ENCODE data around the gene PLCL1.

PLCL1 gene

DNA sequence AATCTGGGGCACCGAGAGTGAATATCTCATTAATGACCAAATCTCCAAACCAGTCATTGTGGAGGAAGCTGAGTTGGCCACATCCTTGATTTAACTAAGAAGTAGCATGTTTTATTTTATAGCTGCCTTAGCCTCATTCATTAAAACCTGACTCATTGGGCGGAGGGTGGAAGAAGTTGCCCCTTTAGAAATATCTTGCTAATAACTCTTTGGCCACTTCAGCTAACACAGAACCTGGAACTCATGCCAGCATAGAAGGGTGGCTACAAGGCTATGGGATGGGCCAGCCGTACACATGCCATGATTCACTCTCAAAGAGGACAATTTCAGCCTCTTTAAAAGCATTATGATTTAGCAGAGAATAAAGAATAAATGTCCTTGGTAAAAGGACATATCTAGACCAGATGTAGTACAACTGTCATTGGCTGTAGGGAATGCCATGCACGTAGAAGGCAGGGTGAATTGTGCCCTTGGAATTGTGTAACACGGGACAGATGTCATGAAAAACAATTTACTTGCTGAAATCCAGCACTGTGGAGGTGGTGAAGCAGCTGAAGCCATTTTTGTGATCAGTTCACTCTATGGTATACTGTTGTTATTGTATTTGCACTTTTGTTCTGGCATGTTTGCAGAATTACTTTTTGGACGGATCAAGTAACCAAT is 330.0 kb downstream of the PLCL1 start:
- DNase-seq: no peak

DNA sequence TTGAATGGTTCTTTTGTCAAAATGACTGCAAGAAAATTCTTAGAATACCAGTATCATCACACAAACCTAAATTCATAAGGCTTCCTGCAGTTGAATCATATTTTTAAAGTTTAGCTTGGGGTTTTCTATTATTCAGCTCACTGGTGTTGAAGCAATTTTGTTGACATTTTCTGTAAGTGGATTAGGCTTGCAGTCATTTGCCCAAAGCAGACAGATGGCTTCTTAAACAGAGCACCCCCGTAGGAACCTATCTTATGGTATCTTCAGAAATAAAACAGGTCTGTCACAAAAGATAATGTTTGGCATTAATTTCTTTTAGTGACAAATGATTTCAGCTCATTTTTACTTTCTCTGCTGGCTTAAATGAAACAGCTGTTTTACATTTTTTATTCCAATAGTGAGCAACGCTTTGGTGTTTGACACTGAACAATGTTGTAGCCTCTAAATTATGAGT is 331.1 kb downstream of the PLCL1 start:
- DNase-seq: peak; percentile 18 to 79

DNA sequence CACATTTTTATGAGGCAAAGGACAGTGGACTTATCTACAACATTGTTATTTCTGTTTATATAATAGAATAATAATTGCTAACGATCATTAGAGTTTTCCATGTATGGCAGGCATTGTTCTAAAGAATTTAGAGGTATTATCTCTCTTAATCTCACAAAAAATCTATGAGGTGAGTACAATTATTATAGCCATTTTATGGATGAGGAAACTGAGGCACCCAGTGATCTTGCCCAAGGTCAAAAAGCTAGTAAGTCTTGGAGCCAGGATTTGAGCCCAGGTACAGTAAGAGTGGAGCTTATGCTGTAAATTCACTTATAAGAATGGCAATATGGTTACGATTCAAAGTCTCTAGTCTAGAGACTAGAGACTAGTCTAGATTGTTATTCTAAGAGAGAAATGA is 331.7 kb downstream of the PLCL1 start:
- DNase-seq: no peak

DNA sequence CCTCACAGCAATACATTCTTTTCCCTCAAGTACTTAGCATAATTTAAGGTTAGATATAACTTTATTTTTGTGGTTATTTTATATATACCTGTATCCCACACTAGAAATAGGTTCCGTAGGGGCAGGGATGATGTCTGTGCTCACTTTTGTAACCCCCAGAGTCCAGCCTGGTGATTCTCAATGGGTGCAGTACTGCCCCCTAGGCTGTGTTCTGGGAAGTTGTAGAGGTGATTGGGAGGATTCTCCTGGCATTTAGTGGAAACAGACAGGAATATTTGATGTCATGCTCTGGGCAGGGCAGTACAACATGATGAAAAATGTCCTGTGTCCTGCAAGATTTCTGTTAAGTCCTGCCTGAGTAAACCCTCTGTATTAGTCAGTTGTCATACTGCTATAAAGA is 333.3 kb downstream of the PLCL1 start:
- no peak for DNase-seq

DNA sequence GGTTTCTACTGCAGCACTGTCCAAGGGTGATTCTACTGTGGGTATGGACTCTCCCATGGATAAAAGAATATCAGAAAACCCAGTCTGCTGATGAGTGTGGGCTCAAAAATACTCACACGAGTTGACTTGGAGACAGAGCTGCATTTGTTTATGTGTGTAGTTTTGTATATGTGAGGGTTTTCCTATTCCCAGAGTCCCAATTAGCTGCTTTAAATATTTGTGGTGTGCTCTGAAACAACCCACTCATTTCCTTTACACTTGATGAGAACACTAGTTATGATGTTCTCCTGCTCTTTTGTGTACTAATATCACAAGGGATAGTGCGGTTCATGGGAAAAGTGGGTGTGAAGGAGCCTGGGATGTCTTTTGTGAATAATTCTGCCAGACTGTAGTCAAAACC is 337.3 kb downstream of the PLCL1 start:
- DNase-seq: no peak

DNA sequence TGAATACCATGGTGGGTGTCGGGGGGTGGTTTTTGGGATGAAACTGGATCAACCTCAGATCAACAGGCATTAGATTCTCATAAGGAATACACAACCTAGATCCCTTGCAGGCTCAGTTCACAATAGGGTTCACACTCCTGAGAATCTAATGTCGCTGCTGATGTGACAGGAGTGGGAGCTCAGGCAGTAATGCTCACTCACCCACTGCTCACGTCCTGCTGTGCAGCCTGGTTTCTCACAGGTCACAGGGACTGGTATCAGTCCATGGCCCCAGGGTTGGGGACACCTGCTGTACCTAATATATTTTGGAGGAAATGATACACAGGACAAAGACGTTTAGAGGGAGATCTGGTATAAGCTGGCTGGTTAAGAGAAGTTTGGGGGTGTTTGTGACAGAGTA is 338.8 kb downstream of the PLCL1 start:
- DNase-seq: no peak

DNA sequence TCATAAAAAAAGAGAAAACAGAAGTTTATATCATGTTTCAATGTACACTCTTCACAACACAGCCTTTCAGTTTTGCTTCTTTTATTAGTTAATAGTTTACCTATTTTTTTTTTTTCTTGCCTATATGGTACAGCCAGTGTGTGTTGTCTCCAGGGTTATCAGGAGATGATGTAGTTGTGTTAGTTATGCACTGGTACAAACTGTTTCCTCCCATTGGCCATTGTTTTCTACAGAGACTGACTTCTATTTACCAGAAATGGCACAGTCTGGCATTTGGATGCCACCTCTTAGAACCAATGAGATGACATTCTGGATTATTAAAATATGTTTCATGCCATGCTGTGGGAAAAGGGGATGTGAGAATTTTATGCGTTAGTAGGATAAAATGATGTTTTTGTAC is 339.4 kb downstream of the PLCL1 start:
- DNase-seq: no peak

DNA sequence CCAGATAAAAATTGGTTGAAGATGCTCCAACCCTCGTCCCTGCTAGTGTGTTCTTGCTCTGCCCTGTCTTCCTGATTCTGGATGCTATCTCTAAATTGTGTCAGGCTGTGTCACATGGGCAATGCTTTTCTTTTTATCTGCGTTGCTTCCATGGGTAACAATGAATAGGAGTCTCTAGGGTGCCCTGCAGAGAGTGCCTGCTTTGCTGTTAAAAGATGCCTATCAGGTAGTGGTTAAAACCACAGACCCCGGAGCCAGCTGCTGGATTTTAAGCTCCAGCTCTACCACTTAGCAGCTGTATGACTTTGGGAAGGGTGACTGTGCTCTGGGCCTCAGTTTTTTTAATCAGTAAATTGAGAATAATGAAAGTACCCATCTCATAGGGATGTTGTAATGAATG is 340.3 kb downstream of the PLCL1 start:
- no peak for DNase-seq

DNA sequence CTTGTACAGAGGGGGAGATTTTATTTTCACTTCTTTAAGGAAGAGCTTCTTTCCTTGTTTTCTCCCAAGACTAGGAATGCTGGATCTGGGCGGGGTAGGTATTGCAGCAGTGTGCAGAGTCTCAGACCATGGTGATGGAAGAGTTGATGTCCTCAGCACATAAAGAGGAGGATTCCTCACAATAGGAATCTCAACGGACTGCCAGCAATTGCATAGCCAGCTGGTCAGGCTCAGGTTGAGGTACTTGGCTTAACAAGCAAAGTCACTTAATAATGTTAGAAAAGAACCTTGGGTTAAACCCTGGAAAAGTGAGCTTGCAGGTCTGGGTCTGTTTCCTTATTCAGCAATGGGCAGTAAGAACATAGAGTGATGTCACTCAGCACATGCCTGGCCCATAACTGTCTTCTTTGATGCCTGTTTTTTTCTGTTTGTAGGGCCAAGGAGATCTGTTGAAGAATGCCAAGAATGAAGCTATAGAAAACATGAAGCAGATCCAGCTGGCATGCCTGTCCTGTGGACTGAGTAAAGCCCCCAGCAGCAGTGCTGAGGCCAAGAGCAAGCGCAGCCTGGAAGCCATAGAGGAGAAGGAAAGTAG is 342.1 kb downstream of the PLCL1 start:
- peak in 1 of 2 experiments; percentile 27 for DNase-seq

DNA sequence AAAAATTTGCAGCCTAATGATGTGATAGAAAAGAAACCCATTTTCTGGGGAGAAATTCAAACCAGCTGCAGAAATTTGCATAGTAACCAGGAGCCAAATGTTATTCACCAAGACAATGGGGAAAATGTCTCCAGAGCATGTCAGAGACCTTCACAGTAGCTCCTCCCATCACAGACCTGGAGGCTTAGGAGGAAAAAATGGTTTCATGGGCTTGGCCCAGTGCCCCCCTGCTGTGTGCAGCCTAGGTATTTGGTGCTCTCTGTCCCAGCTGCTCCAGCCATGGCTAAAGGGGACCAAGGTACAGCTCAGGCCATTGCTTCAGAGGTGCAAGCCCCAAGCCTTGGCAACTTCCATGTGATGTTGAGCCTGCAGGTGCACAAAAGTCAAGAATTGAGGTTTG is 352.9 kb downstream of the PLCL1 start:
- no peak for DNase-seq

DNA sequence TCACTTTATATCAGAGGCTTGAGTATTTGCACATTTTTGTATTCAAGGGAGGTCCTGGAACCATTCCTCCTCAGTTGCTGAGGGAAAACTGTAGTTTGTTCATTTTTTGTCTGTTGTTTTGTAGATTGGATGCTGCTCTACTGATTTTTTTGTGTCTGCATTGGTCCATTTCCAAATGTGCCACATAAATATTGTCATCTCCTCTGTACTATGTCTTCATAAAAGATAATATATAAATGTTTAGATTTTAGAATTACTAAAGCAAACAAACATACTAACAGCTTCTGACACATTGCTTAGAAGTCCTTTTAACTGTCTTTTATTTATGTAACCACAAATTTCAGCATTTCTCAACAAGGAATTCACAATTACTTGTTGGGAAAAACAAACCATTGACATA is 356.8 kb downstream of the PLCL1 start:
- no peak for DNase-seq

DNA sequence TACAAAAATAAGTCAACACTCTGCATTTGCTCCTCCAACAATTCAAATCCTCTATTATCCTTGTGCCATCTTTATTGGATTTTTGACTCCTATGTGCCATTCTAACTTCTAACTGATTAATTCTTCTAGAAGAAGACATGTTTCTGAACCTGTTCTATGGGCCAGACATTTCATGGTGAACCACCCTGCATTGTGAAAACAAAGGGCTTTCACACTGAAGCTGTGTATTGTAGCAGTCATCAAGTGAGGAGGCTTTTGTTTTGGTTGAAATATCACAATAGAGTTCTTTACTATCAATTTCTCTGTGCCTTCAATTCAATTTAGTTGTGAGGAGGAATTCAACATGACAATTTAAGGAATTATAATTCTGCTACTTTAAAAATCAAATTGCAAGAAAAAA is 357.9 kb downstream of the PLCL1 start:
- DNase-seq: no peak

DNA sequence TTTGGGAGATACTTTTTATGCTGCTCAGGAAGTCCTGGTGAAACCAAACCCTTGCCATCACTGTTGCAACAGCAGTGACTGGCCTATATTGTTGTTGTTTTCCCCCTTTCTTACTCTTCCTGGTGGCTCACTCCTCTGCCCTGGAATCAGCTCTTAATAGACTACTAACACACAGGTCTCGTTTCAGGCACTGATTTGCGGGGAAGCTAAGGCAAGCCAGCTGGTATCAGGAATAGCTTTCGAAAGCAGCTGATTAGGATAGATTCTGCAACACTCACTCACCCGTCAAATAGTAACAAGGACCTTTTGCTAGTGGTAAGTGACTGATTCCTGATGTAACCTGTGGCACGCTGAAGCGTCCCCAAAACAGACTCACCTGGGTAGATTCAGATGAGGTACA is 360.4 kb downstream of the PLCL1 start:
- no peak for DNase-seq

DNA sequence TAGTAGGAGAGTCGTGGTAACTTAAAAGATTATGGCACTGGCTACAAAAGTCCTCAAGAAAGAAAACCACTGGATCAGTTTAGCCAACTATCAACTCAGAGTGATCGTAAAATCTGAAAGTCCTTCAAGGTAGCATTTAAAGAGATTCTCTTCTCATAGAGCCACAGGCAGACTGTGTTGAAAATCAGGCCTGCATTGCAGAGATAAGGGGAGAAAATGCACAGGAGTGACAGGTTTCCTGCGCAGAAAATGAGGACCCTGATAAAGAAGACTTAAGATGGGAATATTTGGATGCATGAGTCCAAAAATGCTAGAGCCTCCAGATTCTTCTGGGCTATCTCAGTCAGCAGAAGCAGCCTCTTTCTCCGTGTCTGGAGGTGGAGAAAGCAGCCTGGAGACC is 360.9 kb downstream of the PLCL1 start:
- no peak for DNase-seq

DNA sequence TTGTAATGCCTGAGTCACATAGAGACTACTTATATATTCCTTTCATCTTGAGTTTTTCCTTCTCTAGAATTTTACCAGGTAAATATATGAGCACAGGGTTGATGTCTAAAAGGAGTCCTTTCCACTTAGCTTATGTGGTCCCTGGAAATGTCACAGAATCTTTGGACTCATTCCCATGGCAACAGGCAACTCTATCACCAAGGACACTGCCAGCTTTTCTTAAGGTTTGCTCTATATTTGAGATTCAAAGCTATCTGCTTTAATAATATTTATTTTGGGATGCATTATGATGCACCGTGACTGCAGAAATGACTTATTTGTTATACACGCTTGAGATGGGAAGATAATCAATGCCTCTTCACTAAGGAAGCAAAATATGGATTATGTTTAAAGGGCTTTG is 363.0 kb downstream of the PLCL1 start:
- DNase-seq: no peak

DNA sequence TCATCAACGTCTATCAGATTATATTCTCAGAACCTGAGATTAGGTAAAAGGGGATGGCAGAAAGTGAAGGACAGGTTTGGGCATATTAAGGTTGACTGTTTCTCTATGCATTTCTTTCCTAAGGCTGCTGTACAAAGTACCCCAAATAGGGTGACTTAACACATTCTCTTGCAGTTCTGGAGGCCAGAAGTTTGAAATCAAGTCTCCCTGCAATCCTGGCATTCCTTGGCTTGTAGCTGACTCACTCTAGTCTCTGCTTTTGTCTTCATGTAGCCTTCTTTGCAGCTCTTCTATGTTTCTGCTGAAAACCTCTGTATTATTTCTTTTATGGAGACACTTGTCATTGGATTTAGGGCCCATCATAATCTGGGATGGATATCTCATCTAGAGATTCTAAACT is 364.3 kb downstream of the PLCL1 start:
- no peak for DNase-seq

DNA sequence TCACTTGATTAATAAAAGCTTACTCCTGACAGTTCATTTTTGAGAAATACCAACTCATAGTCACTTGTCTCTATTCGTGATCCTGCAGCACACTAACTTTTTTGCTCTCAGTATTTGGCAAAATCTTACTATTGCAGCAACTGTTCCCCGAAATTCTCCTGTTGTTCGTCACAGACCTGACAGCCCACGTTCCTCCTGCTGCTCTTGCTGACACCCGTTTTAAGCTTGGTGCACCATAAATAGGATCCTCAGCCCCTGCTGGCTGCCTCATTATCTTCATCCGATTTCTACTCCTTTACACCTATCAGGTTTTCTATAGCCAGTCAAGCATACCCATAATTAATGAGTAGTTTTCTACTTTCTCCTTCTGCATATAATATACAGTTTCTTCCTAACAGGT is 368.8 kb downstream of the PLCL1 start:
- no peak for DNase-seq

DNA sequence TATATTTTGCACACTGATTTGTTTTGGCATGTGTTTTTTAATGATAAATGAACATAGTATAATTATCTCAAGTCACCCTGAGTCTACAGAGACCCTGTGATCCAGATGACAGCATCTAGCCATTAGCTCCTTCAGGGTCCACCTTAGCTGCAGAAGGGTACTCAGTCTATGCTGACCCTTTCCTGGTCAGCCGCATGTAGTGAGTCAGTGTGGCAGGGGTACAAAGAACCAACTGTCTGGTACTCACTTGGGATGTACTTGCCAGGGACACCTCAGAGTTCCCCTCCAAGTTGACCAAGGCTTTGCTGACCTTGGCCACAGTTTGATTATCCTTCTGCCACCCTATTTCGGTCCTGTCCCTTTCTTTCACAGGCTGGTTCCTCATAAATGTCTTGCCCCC is 369.5 kb downstream of the PLCL1 start:
- no peak for DNase-seq

DNA sequence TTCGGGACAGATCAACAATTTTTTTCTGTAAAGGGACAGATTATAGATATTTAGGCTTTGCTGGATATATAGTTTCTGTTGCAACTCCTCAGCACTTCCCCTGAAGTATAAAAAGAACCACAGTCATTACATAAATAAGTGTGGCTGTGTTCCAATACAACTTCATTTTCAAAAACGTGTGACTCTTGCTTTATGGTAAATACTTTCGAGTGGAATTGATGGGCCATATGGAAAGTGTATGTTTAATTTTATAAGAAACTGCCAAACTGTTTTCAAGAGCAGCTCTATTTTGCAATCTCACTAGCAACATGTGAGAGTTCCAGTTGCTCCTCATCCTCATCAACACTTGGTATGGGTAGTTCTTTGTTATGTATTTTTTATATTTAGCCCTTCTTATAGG is 370.9 kb downstream of the PLCL1 start:
- DNase-seq: no peak

DNA sequence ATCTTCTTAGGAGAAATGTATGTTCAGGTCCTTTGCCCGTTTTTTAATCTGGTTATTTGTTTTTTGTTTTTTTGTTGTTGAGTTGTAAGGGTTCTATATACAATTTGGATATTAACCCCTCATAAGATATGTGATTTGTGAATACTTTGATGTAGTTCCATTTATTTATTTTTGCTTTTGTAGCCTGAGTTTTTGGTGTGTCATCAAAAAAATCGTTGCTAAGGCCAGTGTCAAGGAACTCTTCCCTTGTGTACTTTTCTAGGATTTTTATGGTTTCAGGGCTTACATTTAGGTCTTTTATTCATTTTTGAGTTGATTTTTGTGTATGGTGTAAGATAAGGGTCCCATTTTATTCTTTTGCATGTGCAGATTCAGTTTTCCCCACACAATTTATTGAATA is 372.6 kb downstream of the PLCL1 start:
- DNase-seq: no peak

DNA sequence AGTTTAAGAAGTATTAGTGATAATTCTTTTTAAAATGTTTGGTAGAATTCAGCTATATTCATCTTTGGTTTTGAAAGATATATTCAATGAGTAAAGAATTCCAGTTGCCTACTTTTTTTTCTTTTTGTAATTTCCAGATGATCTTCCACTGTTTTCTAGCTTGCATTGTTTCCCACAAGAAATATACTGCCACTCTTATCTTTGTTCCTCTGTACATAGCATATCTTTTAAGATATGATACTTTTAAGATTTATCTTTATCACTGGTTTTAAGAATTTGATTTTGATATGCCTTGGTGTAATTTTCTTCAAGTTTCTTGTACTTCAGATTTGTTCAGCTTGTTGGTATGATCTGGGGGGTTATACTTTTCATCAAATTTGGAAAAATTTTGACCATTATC is 374.4 kb downstream of the PLCL1 start:
- no peak for DNase-seq

DNA sequence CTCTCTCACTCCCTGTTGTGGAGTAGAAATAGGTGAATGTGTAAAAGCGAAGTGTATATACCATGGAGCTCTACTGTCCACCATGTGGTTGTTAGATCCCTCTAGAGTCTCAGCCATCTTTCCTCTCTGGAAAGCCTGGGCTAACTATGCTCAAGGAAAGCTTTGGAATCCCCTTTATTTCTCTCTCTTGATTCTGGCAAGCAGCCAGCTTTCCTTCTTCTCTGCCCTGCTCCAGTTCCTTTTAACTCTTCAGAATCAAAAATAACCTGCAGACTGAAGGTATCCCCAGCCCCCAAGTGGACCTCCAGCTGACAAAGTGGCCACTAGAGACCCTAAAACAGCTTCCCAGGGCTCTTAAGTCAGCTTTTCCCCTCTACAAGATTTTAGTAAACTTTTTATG is 381.9 kb downstream of the PLCL1 start:
- DNase-seq: no peak

DNA sequence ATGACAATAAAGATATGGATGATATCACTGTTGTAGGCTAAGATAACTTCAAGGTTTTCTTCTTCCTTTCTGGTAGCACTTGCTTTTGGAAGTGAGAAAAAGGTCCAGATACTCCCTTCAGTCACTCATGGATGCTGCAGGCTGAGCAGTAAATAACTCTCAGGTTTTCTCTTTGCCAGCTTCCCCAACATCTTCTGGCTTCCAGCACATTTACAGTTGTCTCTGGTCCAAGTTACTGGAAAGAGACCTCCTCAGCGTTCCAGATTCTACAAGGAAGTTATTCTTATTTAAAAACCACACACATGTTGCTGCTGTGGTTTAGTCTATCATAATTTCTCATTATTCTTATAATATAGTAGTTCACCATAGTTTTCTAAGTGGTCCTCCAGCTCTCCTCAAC is 383.4 kb downstream of the PLCL1 start:
- DNase-seq: no peak

DNA sequence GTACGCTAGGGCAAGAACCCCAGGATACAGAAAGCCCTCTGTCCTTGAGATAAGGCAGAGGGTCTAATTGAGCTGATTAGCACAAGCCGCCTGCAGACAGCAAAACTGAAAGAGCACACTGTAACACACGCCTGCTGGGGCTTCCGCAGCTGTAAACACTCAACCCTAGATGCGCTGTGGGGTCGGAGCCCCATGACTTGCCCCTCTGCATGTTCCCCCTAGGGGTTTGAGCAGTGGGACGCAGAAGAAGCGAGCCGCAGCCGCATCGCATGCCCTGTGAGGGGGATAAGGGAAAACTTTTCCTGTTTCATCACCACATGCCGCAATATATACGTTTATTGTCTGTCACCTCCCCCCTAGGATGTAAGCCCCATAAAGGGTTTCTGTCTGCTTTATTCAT is 384.6 kb downstream of the PLCL1 start:
- no peak for DNase-seq

DNA sequence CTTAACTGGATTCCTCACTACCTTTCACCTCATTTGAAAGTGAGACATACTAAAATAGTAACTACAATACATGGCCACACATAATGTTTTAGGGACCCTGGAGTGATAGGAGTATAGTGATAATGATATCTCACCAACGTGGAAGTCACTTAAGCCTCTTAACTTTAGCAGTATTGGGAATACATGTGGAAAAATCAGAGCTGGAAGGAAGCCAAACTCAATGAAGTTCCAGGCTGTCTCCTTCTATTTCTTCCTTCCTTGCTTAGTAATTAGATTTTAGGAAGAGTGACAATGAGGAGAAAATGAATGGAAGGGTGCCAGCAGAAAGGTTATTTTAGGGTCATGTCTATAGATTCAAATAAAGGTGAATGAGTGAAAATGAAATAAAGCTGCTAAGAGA is 387.3 kb downstream of the PLCL1 start:
- no peak for DNase-seq
